Transverse colon (tissue), 4 donors: ENCODE data around the gene GPER1. TPM values are rescaled to one million over a fixed set of nuclear protein-coding genes. Genes with fewer than 3 reads are reported as not detected.

Source experiments
- DNase-seq: peaks from one replicate; pipeline ENCODE4 v3.0.0-alpha.2; 2019
- H3K27ac ChIP-seq, 4 donors: fragments of 200-600 bp; sonication (generic); 2 replicates each; pipeline ENCODE4 v1.5.1; 2016 to 2018; ENCODE audit warnings: inconsistent platforms in 4 of 4
- H3K27me3 ChIP-seq: fragments of 200-600 bp; sonication (generic); 2 replicates; pipeline ENCODE4 v1.5.1; 2017; ENCODE audit warnings: inconsistent platforms
- H3K36me3 ChIP-seq, 4 donors: fragments of 200-600 bp; sonication (generic); 2 replicates each; pipeline ENCODE4 v1.5.1; 2017 to 2019; ENCODE audit warnings: inconsistent platforms in 4 of 4
- H3K4me1 ChIP-seq, 4 donors: fragments of 200-600 bp; sonication (generic); 2 replicates each; pipeline ENCODE4 v1.5.1; 2017 to 2020; ENCODE audit warnings: inconsistent platforms in 4 of 4
- H3K4me3 ChIP-seq, 4 donors: fragments of 200-600 bp; sonication (generic); 1 replicate in 1 of 4; 2 replicates in 3 of 4; pipeline versions ENCODE4 v1.5.1 to v1.6.1; 2017 to 2019; ENCODE audit warnings: inconsistent platforms in 4 of 4
- H3K9me3 ChIP-seq, 2 donors: fragments of 200-600 bp; sonication (generic); 2 replicates each; pipeline ENCODE4 v1.5.1; 2017 to 2019; ENCODE audit warnings: inconsistent platforms in 2 of 2
- EP300 ChIP-seq: sonication (generic); formaldehyde crosslinking; IDR thresholded peaks from one replicate; pipeline ENCODE4 v1.6.1; 2017; ENCODE audit warnings: antibody characterized with exemption, low read depth
- POLR2A ChIP-seq: fragments of 450-650 bp; IDR thresholded peaks from one replicate; pipeline ENCODE4 v1.6.1; 2016; ENCODE audit warnings: antibody characterized with exemption, mild to moderate bottlenecking, moderate library complexity
- POLR2AphosphoS5 ChIP-seq, 3 donors: sonication (generic); formaldehyde crosslinking; IDR thresholded peaks; one replicate each; pipeline ENCODE4 v1.6.1; 2016; ENCODE audit warnings: antibody characterized with exemption in 3 of 3
- WGBS, 2 donors: methylation state at CpG; one replicate each; pipeline ENCODE4 v1.1.5; 2018; ENCODE audit warnings: low coverage in 1 of 2; 5-methylcytosine and 5-hydroxymethylcytosine counted together
- in situ Hi-C, 4 donors: fragments of 200-750 bp; cut with MboI; loops; one replicate each; pipeline versions ENCODE4 v1.15.0 to v1.15.1; 2017; ENCODE audit warnings: low sequenced_read_pairs in 3 of 4, low pct_ligation_motif_present in 1 of 4, low pct_unique_long_range_greater_than_20kb in 1 of 4
- intact Hi-C: fragments of 100-400 bp; cut with DNase I; formaldehyde crosslinking; loops from one replicate; pipeline ENCODE4 v1.15.1; 2023; ENCODE audit warnings: low total_unique reads
- total RNA-seq, 4 donors: library from RNA; depleted of rRNA; stranded (reverse); fragments of >200 nt; gene quantifications; one replicate each; pipeline ENCODE4 v1.1.0, GENCODE V29; 2016
- TF ChIP-seq, protein P1 (sequence below), 5 experiments: fragments of 200-600 bp in 3 of 5; fragments of 450-650 bp in 2 of 5; sonication (generic) in 3 of 5; IDR thresholded peaks; 1 replicate in 2 of 5; 2 replicates in 3 of 5; pipeline ENCODE4 v1.5.1; 2016 to 2017; ENCODE audit warnings: antibody characterized with exemption in 5 of 5, inconsistent platforms in 3 of 5, mild to moderate bottlenecking in 2 of 5, moderate library complexity in 1 of 5

The GPER1 gene
- total RNA-seq, 4 donors from 2014 or later: 2.2 to 33.7 (median 11.7) TPM

DNA sequence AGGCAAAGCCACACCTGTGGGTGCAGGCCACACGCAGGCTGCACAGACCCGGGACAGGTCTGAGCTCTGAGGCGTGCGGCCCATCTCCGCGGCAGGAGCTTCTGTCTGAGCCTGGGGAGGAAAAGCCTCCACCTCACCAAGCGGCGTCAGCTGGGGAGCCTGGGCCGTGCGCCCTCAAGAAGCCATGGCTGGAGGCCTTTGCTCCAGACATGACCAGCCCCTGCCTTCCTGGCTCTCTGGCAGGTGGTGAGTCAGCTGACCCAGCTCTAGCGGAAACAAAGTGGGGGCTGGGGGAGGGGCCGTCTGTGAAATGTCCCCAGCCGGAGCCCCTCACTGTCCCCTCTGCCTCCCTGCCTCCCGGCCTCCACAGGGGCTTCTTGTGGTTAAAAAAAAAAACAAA, 12.5 kb downstream of the GPER1 start:
- Histone ChIP-seq H3K9me3 (no peaks in the 10 kb centered on the region), H3K4me3 (no peak overlapping the region), H3K36me3 (no peaks in the 10 kb centered on the region), H3K27me3 (no peaks in the 10 kb centered on the region), H3K27ac (no peak overlapping the region), H3K4me1 (peaks cover 0 to 8% (median 3%) of the 10 kb centered on the region in 4 donors)
- in situ Hi-C loops (no loop called here), intact Hi-C loops (no loop called here)
- TF ChIP-seq POLR2A (no peak), POLR2AphosphoS5 (IDR thresholded peaks at IDR 0.05) (no peak), EP300 (no peak)
- TF ChIP-seq, protein P1, sequence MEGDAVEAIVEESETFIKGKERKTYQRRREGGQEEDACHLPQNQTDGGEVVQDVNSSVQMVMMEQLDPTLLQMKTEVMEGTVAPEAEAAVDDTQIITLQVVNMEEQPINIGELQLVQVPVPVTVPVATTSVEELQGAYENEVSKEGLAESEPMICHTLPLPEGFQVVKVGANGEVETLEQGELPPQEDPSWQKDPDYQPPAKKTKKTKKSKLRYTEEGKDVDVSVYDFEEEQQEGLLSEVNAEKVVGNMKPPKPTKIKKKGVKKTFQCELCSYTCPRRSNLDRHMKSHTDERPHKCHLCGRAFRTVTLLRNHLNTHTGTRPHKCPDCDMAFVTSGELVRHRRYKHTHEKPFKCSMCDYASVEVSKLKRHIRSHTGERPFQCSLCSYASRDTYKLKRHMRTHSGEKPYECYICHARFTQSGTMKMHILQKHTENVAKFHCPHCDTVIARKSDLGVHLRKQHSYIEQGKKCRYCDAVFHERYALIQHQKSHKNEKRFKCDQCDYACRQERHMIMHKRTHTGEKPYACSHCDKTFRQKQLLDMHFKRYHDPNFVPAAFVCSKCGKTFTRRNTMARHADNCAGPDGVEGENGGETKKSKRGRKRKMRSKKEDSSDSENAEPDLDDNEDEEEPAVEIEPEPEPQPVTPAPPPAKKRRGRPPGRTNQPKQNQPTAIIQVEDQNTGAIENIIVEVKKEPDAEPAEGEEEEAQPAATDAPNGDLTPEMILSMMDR (IDR thresholded peaks at IDR 0.05): no peak
- no peak for DNase-seq
- WGBS, 2 donors: 89% methylated on average over 12 of the region's 14 CpGs; no CpG with 5 or more reads in 1 of the 2 donors

DNA sequence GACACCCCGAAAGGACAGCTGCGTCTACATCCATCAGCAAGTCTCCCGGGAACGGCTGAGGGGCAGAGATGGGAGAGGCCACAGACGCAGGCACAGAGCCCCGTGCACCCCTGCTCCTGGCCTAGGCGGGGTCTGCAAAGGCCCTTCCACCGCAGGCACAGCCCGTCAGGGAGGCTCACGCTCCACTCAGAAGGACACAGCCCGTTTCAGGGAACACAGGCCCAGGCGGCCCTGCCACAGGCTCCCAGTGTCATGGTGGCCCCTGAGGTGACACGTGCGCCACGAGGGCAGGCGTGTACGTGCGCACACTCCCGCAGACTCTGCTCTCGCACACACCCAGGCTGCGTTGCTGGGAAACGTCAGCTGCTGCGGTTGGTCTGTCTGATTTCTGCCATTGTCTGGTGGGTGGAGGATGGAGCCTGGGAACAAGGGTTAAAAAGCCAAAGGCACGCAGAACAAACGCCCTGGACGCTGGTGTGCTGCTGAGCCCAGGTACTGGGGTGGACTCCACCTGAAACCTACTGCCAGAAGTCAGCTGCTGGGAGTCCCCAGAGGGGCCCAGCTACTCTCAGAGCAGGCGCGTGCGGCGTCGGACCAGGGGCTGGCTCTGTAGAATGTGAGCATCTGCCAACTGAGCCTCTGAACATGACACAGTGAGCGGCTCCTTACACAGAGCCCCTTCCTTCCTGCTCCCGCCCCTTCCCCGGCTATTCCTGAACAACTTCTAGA, 13.1 kb downstream of the GPER1 start:
- in situ Hi-C loops: no loop called here
- Histone ChIP-seq H3K9me3 (no peaks in the 10 kb centered on the region), H3K27ac (no peak overlapping the region), H3K4me1 (peaks cover 0 to 5% (median 2%) of the 10 kb centered on the region in 4 donors), H3K36me3 (no peaks in the 10 kb centered on the region), H3K4me3 (no peak overlapping the region), H3K27me3 (no peaks in the 10 kb centered on the region)
- intact Hi-C loops: no loop called here
- no peak for TF ChIP-seq POLR2AphosphoS5 (IDR thresholded peaks at IDR 0.05)
- TF ChIP-seq, protein P1 (IDR thresholded peaks at IDR 0.05): no peak
- no peak for TF ChIP-seq EP300
- TF ChIP-seq POLR2A: no peak
- WGBS, 2 donors: 89% methylated on average over 34 of the region's 34 CpGs; no CpG with 5 or more reads in 1 of the 2 donors
- DNase-seq: no peak

DNA sequence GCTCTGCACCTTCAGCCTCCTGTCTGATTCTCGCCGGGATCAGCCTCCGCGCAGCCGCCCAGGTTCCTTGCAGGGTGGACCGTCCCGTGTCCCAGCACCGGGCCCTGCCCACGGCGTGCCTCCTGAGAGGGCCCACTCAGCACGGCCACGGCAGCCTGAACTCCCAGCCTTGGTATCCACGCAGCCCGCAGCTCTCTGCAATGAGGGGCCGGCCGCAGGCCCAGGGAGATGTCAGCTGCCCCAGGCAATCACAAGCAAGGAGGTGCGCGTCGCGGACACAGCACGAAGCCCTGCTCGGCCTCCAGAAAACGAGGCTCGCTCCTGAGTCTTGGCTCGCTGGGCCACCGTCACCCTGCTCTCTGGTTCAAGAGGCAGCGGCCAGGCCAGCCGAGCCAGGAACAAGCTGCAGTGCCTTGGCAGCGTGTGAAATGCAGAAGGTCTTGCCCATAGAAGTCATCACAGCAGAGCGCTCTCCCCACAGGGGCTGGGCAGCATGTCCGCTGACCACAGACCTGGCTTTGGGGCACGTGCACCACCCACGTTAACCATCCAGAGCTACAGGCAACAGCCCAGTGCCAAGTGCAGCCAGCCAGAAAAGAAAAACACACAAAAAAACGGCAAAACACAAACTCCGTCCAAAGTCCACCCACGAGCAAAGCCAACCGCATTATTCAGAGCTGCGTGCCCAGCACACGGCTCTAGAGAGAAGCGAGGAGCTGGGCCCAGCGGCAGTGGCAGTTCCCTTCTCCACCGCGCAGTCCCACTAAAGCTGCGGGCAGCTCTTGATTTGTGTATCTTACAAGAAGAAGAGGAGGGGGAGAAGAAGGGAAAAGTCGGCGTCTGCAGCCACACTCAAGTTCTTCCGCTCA, 13.9 kb downstream of the GPER1 start:
- Histone ChIP-seq H3K9me3 (no peaks in the 10 kb centered on the region), H3K27ac (no peak overlapping the region), H3K36me3 (no peaks in the 10 kb centered on the region), H3K4me1 (no peaks in the 10 kb centered on the region), H3K4me3 (no peak overlapping the region), H3K27me3 (no peaks in the 10 kb centered on the region)
- no peak for DNase-seq
- TF ChIP-seq POLR2A (no peak), POLR2AphosphoS5 (IDR thresholded peaks at IDR 0.05) (no peak), EP300 (no peak)
- TF ChIP-seq, protein P1 (IDR thresholded peaks at IDR 0.05): no peak
- intact Hi-C loops: no loop called here
- in situ Hi-C loops: no loop called here
- 90 to 100% methylated on average over 3 to 47 of the region's 47 CpGs for WGBS, 2 donors

DNA sequence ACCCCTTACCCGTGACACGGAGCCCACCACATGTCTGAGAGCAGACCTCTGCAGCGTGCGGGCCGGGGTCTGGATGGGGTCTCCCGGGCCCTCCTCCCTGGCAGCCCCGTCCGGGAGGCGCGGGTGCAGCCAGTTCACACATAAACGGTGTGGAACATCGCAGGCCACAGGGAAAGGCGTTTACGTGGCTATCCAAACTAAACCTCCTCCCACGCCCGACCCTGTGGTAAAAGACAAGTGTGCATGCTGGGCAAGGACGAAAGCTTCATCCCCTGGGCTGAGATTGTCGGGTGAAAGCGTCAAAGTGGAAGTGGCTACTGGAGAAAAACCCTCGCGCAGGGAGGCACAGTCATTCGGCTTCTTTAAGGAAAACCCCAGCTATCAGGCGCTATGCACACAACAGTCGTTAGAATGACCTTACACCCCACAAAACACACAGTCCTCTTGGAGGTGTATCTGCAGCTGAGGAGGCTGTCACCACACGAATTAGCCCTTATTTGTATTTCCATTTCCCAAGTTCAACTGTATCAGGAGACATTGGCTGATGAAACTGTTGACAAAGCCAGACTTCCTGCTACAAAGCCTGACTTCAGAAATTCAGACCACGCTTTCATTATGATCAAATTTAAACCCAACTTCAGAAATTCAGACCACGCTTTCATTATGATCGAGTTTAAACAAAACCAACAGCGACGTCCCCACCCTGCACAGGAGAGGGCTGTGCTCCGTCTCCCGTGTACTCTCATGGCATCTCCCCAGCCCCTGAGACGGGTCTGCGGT, 15.3 kb downstream of the GPER1 start:
- Histone ChIP-seq H3K36me3 (no peaks in the 10 kb centered on the region), H3K27me3 (no peaks in the 10 kb centered on the region), H3K4me3 (no peak overlapping the region), H3K9me3 (no peaks in the 10 kb centered on the region), H3K27ac (no peak overlapping the region), H3K4me1 (no peaks in the 10 kb centered on the region)
- 78 to 97% methylated on average over 6 to 34 of the region's 34 CpGs for WGBS, 2 donors
- TF ChIP-seq, protein P1 (IDR thresholded peaks at IDR 0.05): no peak
- no peak for TF ChIP-seq POLR2A
- no peak for TF ChIP-seq EP300
- no peak for TF ChIP-seq POLR2AphosphoS5 (IDR thresholded peaks at IDR 0.05)
- in situ Hi-C loops (no loop called here), intact Hi-C loops (no loop called here)
- DNase-seq: no peak
